Measurements from ENCODE around the gene CAPNS2. TPM values are rescaled to one million over a fixed set of nuclear protein-coding genes. Genes with fewer than 3 reads are reported as not detected.
A peak's percentile ranks its signal among the peaks of the same experiment; 100 is the strongest.

Gene CAPNS2
- total and polyA plus RNA-seq, 2 of the 13 experiments (the other 11 are each of a cell fraction or from before 2014, with no cell fraction given), result 0.29 TPM; not detected in 1

- peak; percentile 35; the same call in 1 of the 2 replicates for TF ChIP-seq ELF1 (CRISPR knock-in tag; IDR thresholded peaks at IDR 0.05)
- TF ChIP-seq HHEX (CRISPR knock-in tag; IDR thresholded peaks at IDR 0.05), result no peak
- no peak for TF ChIP-seq RARG (CRISPR knock-in tag; IDR thresholded peaks at IDR 0.05; ENCODE audit: low read depth)
- TF ChIP-seq ZMAT5 (CRISPR knock-in tag; IDR thresholded peaks at IDR 0.05; ENCODE audit: borderline replicate concordance, low read depth), result no peak
- TF ChIP-seq, protein P1, sequence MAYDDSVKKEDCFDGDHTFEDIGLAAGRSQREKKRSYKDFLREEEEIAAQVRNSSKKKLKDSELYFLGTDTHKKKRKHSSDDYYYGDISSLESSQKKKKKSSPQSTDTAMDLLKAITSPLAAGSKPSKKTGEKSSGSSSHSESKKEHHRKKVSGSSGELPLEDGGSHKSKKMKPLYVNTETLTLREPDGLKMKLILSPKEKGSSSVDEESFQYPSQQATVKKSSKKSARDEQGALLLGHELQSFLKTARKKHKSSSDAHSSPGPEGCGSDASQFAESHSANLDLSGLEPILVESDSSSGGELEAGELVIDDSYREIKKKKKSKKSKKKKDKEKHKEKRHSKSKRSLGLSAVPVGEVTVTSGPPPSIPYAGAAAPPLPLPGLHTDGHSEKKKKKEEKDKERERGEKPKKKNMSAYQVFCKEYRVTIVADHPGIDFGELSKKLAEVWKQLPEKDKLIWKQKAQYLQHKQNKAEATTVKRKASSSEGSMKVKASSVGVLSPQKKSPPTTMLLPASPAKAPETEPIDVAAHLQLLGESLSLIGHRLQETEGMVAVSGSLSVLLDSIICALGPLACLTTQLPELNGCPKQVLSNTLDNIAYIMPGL (CRISPR knock-in tag; IDR thresholded peaks at IDR 0.05; ENCODE audit: borderline replicate concordance in 1 of 2, low read depth in 1 of 2), result peak in 1 of 2 experiments; percentile 32; a peak in 1 of 4 replicates
- no peak for TF ChIP-seq ZNF720 (CRISPR knock-in tag; IDR thresholded peaks at IDR 0.05)
- TF ChIP-seq, protein P2, sequence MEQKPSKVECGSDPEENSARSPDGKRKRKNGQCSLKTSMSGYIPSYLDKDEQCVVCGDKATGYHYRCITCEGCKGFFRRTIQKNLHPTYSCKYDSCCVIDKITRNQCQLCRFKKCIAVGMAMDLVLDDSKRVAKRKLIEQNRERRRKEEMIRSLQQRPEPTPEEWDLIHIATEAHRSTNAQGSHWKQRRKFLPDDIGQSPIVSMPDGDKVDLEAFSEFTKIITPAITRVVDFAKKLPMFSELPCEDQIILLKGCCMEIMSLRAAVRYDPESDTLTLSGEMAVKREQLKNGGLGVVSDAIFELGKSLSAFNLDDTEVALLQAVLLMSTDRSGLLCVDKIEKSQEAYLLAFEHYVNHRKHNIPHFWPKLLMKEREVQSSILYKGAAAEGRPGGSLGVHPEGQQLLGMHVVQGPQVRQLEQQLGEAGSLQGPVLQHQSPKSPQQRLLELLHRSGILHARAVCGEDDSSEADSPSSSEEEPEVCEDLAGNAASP (CRISPR knock-in tag; IDR thresholded peaks at IDR 0.05; ENCODE audit: borderline replicate concordance), result peak; percentile 92; the same call in 1 of the 2 replicates
- no peak for TF ChIP-seq U2AF1 (optimal IDR thresholded peaks at IDR 0.05; ENCODE audit: low read depth, low read length)
- TF ChIP-seq, protein P3, sequence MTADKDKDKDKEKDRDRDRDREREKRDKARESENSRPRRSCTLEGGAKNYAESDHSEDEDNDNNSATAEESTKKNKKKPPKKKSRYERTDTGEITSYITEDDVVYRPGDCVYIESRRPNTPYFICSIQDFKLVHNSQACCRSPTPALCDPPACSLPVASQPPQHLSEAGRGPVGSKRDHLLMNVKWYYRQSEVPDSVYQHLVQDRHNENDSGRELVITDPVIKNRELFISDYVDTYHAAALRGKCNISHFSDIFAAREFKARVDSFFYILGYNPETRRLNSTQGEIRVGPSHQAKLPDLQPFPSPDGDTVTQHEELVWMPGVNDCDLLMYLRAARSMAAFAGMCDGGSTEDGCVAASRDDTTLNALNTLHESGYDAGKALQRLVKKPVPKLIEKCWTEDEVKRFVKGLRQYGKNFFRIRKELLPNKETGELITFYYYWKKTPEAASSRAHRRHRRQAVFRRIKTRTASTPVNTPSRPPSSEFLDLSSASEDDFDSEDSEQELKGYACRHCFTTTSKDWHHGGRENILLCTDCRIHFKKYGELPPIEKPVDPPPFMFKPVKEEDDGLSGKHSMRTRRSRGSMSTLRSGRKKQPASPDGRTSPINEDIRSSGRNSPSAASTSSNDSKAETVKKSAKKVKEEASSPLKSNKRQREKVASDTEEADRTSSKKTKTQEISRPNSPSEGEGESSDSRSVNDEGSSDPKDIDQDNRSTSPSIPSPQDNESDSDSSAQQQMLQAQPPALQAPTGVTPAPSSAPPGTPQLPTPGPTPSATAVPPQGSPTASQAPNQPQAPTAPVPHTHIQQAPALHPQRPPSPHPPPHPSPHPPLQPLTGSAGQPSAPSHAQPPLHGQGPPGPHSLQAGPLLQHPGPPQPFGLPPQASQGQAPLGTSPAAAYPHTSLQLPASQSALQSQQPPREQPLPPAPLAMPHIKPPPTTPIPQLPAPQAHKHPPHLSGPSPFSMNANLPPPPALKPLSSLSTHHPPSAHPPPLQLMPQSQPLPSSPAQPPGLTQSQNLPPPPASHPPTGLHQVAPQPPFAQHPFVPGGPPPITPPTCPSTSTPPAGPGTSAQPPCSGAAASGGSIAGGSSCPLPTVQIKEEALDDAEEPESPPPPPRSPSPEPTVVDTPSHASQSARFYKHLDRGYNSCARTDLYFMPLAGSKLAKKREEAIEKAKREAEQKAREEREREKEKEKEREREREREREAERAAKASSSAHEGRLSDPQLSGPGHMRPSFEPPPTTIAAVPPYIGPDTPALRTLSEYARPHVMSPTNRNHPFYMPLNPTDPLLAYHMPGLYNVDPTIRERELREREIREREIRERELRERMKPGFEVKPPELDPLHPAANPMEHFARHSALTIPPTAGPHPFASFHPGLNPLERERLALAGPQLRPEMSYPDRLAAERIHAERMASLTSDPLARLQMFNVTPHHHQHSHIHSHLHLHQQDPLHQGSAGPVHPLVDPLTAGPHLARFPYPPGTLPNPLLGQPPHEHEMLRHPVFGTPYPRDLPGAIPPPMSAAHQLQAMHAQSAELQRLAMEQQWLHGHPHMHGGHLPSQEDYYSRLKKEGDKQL (CRISPR knock-in tag; IDR thresholded peaks at IDR 0.05; ENCODE audit: low read depth), result peak; percentile 55; the same call in 1 of the 2 replicates
- TF ChIP-seq ZFP82 (CRISPR knock-in tag; IDR thresholded peaks at IDR 0.05; ENCODE audit: borderline replicate concordance), result no peak
- TF ChIP-seq ZBTB2 (CRISPR knock-in tag; IDR thresholded peaks at IDR 0.05; ENCODE audit: low read depth), result no peak
- no peak for TF ChIP-seq MEIS2 (CRISPR knock-in tag; IDR thresholded peaks at IDR 0.05)
- peak; percentile 98 for TF ChIP-seq RARA (CRISPR knock-in tag; IDR thresholded peaks at IDR 0.05)
- TF ChIP-seq IKZF5 (CRISPR knock-in tag; IDR thresholded peaks at IDR 0.05), result peak; percentile 66; the same call in 1 of the 2 replicates
- TF ChIP-seq ZNF441 (CRISPR knock-in tag; IDR thresholded peaks at IDR 0.05; ENCODE audit: borderline replicate concordance), result no peak
Observed at GRCh38 chr16:55571191-55571897, 4.9 kb downstream of the CAPNS2 start (continued).
